Measurements from ENCODE around the gene ALKBH5. TPM values are rescaled to one million over a fixed set of nuclear protein-coding genes. Genes with fewer than 3 reads are reported as not detected.
"Not testable (repeated sequence)": the region's sequence is repeated elsewhere in the genome, so short reads cannot be mapped to it uniquely, and the experiment has no call there.

The ALKBH5 gene
- total and polyA plus RNA-seq, 2 donors, result 48.5 to 58.3 TPM

DNA sequence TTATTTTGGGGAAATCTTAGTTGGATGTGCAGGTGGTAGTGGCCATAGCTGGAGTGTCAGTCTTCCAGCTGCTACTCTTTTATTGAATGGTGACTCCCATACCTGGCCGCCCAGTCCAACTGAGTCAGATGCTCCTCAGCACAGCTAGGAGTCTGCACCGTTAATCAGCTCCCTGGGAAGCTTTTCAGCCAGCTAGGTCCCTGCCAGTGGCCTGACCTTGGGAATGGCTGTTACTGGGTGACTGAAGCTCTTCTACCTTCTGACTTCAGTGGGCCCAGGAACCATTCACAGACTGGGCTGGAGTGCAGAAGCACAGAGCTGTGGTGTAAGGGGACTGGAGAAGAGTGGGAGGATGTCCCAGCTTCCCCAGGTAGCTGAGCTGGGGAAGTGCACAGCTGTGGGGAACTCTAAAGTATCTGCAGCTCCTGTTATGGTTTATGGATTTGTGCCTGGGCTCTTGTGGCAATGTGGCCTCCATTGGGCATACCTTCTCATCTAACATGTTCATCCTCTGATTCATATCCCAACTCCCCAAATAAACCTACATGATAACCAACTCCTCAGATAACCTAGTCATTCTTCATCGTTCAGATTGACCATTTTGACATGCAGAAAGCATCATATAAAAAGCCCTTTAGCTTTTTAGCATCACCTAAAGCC is 14.0 kb downstream of the ALKBH5 start:
- H3K36me3 ChIP-seq (ENCODE audit: control insufficient read depth in 2 of 2, insufficient read depth in 2 of 2, low read length in 1 of 2), result peaks cover 74 to 87% of the 10 kb centered on the region in 2 donors
- DNase-seq (ENCODE audit: low read depth in 6 of 9, low spot score in 9 of 9), result no peak

DNA sequence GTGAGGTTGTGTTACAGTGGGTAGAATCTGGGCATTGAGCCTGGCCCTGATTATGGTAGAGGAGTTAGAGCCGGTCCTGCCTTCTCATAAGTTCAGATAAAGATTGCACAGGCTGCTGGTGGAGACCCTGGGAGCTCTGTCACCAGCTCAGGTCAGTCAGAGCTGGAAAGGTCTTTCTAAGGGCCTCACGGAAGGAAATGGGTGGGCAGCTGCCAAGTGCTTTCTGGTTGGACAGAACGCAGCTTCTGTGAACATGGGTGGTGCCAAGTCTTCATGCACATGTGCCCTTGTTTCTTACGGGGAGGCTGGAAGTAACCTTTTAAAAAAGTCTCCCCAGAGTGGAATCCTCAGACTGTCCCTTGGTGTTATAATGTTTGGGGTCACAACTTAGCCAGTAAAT is 14.9 kb downstream of the ALKBH5 start:
- 92% methylated on average over 4 of the region's 4 CpGs for WGBS
- H3K27me3 ChIP-seq (ENCODE audit: control insufficient read depth in 2 of 2, insufficient read depth in 1 of 2, low read length in 1 of 2), result no peaks in the 10 kb centered on the region
- H3K27ac ChIP-seq (ENCODE audit: low read depth in 1 of 2, low read length in 1 of 2), result no peak overlapping the region
- H3K36me3 ChIP-seq (ENCODE audit: control insufficient read depth in 2 of 2, insufficient read depth in 2 of 2, low read length in 1 of 2), result peaks cover 75 to 86% of the 10 kb centered on the region in 2 donors
- no peak overlapping the region for H3K4me3 ChIP-seq (ENCODE audit: low read length in 2 of 2)
- no peaks in the 10 kb centered on the region for H3K9me3 ChIP-seq (ENCODE audit: control insufficient read depth in 2 of 2, insufficient read depth in 1 of 2, low read length in 1 of 2)
- no peak for DNase-seq (ENCODE audit: low read depth in 6 of 9, low spot score in 9 of 9)
- H3K4me1 ChIP-seq (ENCODE audit: control insufficient read depth in 2 of 2, insufficient read depth in 2 of 2, low read length in 2 of 2), result no peaks in the 10 kb centered on the region

More for the DNA sequence above, 14.0 kb downstream of the ALKBH5 start:
- Histone ChIP-seq H3K27me3 (ENCODE audit: control insufficient read depth in 2 of 2, insufficient read depth in 1 of 2, low read length in 1 of 2) (no peaks in the 10 kb centered on the region), H3K4me3 (ENCODE audit: low read length in 2 of 2) (no peak overlapping the region), H3K27ac (ENCODE audit: low read depth in 1 of 2, low read length in 1 of 2) (no peak overlapping the region), H3K9me3 (ENCODE audit: control insufficient read depth in 2 of 2, insufficient read depth in 1 of 2, low read length in 1 of 2) (no peaks in the 10 kb centered on the region), H3K4me1 (ENCODE audit: control insufficient read depth in 2 of 2, insufficient read depth in 2 of 2, low read length in 2 of 2) (no peaks in the 10 kb centered on the region)
- WGBS, result 99% methylated on average over 3 of the region's 3 CpGs

DNA sequence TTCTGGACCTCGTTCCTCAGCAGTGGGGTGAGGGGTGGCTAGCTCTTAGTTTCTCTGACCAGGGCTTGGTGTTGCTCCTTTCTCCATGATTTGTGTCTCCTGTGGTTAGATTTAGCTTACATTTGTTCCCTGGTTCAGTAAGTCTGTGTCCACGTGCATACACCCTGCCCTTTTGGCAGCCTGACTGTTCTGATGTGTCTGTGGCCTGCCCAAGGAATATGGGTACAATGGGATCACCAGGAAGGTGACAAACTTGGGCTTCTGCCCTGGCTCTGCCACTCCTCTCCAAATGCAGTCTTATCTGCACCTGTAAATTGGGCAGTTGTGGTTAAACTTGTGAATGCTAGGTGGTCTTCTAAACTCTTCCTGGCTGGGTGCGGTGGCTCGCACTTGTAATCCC is 17.5 kb downstream of the ALKBH5 start:
- Histone ChIP-seq H3K27ac (ENCODE audit: low read depth in 1 of 2, low read length in 1 of 2) (no peak overlapping the region), H3K9me3 (ENCODE audit: control insufficient read depth in 2 of 2, insufficient read depth in 1 of 2, low read length in 1 of 2) (no peaks in the 10 kb centered on the region), H3K36me3 (ENCODE audit: control insufficient read depth in 2 of 2, insufficient read depth in 2 of 2, low read length in 1 of 2) (peaks cover 72 to 87% of the 10 kb centered on the region in 2 donors), H3K27me3 (ENCODE audit: control insufficient read depth in 2 of 2, insufficient read depth in 1 of 2, low read length in 1 of 2) (no peaks in the 10 kb centered on the region), H3K4me3 (ENCODE audit: low read length in 2 of 2) (no peak overlapping the region), H3K4me1 (ENCODE audit: control insufficient read depth in 2 of 2, insufficient read depth in 2 of 2, low read length in 2 of 2) (no peaks in the 10 kb centered on the region)
- WGBS, result 96% methylated on average over 4 of the region's 4 CpGs
- no peak for DNase-seq (ENCODE audit: low read depth in 6 of 9, low spot score in 9 of 9)

DNA sequence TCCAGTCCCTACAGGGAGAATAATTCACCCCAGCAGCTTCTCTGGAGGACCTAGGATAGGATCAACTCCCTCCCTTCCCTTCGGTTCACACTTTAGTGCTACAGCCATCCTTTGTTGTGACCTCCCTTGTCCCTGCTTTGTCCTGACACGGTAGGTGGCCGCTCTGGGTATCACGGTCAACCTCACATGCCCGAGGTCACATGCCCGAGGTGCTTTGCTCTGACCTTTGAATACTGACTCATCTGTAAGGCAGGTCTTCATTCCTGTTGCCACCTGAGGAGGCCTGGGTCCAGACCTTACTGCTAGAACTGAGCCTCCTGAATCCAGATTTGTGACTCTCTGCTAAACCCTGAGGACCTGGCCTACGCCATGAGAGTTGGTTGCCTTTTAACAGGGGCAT is 19.7 kb downstream of the ALKBH5 start:
- no peaks in the 10 kb centered on the region for H3K27me3 ChIP-seq (ENCODE audit: control insufficient read depth in 2 of 2, insufficient read depth in 1 of 2, low read length in 1 of 2)
- no peak overlapping the region for H3K4me3 ChIP-seq (ENCODE audit: low read length in 2 of 2)
- H3K4me1 ChIP-seq (ENCODE audit: control insufficient read depth in 2 of 2, insufficient read depth in 2 of 2, low read length in 2 of 2), result no peaks in the 10 kb centered on the region
- H3K36me3 ChIP-seq (ENCODE audit: control insufficient read depth in 2 of 2, insufficient read depth in 2 of 2, low read length in 1 of 2), result peaks cover 71 to 84% of the 10 kb centered on the region in 2 donors
- DNase-seq (ENCODE audit: low read depth in 6 of 9, low spot score in 9 of 9), result no peak
- WGBS, result 87% methylated on average over 7 of the region's 7 CpGs
- no peak overlapping the region for H3K27ac ChIP-seq (ENCODE audit: low read depth in 1 of 2, low read length in 1 of 2)
- no peaks in the 10 kb centered on the region for H3K9me3 ChIP-seq (ENCODE audit: control insufficient read depth in 2 of 2, insufficient read depth in 1 of 2, low read length in 1 of 2)

DNA sequence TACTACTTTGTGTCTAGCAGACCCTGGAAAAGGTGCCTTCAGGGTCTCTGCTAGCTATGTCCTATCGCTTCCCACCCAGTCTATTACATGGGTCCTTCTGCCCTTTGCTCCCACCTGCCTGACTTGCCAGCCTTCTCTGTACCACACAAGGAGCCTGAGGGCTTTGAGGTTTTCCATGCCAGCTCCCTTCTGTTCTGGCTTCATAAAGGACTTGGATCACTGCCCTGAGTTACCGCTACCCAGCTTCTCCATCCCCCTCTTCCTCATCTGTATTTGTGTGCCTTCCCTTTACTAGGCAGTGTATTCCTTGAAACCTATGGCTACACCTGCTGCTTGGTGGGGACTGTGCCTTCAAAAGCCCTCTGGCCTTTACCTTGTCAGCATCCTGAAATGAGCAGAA is 22.2 kb downstream of the ALKBH5 start:
- H3K27ac ChIP-seq (ENCODE audit: low read depth in 1 of 2, low read length in 1 of 2), result no peak overlapping the region
- 99% methylated on average over 2 of the region's 2 CpGs for WGBS
- H3K27me3 ChIP-seq (ENCODE audit: control insufficient read depth in 2 of 2, insufficient read depth in 1 of 2, low read length in 1 of 2), result no peaks in the 10 kb centered on the region
- H3K9me3 ChIP-seq (ENCODE audit: control insufficient read depth in 2 of 2, insufficient read depth in 1 of 2, low read length in 1 of 2), result no peaks in the 10 kb centered on the region
- H3K4me1 ChIP-seq (ENCODE audit: control insufficient read depth in 2 of 2, insufficient read depth in 2 of 2, low read length in 2 of 2), result no peaks in the 10 kb centered on the region
- DNase-seq (ENCODE audit: low read depth in 6 of 9, low spot score in 9 of 9), result no peak
- H3K4me3 ChIP-seq (ENCODE audit: low read length in 2 of 2), result no peak overlapping the region
- H3K36me3 ChIP-seq (ENCODE audit: control insufficient read depth in 2 of 2, insufficient read depth in 2 of 2, low read length in 1 of 2), result peaks cover 76 to 85% of the 10 kb centered on the region in 2 donors

DNA sequence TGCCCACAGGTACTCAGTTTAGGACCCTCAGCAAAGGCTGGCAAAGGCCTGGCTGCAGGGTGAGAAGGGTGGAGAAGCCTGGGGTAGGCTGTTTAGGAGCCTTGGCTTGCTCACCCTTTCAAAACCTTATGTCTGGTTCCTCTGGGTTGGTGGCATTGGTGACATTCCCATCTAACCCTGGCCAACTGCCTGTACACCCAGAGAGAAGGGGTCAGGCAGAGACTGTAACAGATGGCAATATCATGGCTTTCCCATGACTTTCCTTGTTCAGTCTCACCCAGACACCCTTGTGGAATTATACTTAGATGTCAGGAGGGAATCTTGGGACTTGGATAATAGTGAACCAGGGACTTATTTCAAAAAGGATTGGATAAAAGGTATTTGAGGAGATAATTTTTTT is 23.3 kb downstream of the ALKBH5 start:
- no peaks in the 10 kb centered on the region for H3K9me3 ChIP-seq (ENCODE audit: control insufficient read depth in 2 of 2, insufficient read depth in 1 of 2, low read length in 1 of 2)
- no peak for DNase-seq (ENCODE audit: low read depth in 6 of 9, low spot score in 9 of 9)
- H3K36me3 ChIP-seq (ENCODE audit: control insufficient read depth in 2 of 2, insufficient read depth in 2 of 2, low read length in 1 of 2), result peaks cover 77 to 78% of the 10 kb centered on the region in 2 donors
- H3K27me3 ChIP-seq (ENCODE audit: control insufficient read depth in 2 of 2, insufficient read depth in 1 of 2, low read length in 1 of 2), result no peaks in the 10 kb centered on the region
- no peak overlapping the region for H3K27ac ChIP-seq (ENCODE audit: low read depth in 1 of 2, low read length in 1 of 2)
- no peaks in the 10 kb centered on the region for H3K4me1 ChIP-seq (ENCODE audit: control insufficient read depth in 2 of 2, insufficient read depth in 2 of 2, low read length in 2 of 2)
- H3K4me3 ChIP-seq (ENCODE audit: low read length in 2 of 2), result no peak overlapping the region

DNA sequence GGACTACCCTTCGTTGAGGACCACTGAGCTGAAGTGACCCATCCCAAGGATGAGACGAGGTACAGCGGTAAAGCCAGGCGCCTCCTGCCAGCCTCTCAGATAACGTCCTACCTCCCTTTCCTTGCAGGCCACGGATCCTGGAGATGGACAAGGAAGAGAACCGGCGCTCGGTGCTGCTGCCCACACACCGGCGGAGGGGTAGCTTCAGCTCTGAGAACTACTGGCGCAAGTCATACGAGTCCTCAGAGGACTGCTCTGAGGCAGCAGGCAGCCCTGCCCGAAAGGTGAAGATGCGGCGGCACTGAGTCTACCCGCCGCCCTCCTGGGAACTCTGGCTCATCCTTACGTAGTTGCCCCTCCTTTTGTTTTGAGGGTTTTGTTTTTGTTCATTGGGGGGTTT is 24.5 kb downstream of the ALKBH5 start:
- no peak for DNase-seq (ENCODE audit: low read depth in 6 of 9, low spot score in 9 of 9)
- H3K36me3 ChIP-seq (ENCODE audit: control insufficient read depth in 2 of 2, insufficient read depth in 2 of 2, low read length in 1 of 2), result peaks cover 69 to 73% of the 10 kb centered on the region in 2 donors
- H3K4me1 ChIP-seq (ENCODE audit: control insufficient read depth in 2 of 2, insufficient read depth in 2 of 2, low read length in 2 of 2), result no peaks in the 10 kb centered on the region
- H3K27me3 ChIP-seq (ENCODE audit: control insufficient read depth in 2 of 2, insufficient read depth in 1 of 2, low read length in 1 of 2), result no peaks in the 10 kb centered on the region
- 98% methylated on average over 19 of the region's 19 CpGs for WGBS
- no peaks in the 10 kb centered on the region for H3K9me3 ChIP-seq (ENCODE audit: control insufficient read depth in 2 of 2, insufficient read depth in 1 of 2, low read length in 1 of 2)
- H3K4me3 ChIP-seq (ENCODE audit: low read length in 2 of 2), result no peak overlapping the region
- no peak overlapping the region for H3K27ac ChIP-seq (ENCODE audit: low read depth in 1 of 2, low read length in 1 of 2)

DNA sequence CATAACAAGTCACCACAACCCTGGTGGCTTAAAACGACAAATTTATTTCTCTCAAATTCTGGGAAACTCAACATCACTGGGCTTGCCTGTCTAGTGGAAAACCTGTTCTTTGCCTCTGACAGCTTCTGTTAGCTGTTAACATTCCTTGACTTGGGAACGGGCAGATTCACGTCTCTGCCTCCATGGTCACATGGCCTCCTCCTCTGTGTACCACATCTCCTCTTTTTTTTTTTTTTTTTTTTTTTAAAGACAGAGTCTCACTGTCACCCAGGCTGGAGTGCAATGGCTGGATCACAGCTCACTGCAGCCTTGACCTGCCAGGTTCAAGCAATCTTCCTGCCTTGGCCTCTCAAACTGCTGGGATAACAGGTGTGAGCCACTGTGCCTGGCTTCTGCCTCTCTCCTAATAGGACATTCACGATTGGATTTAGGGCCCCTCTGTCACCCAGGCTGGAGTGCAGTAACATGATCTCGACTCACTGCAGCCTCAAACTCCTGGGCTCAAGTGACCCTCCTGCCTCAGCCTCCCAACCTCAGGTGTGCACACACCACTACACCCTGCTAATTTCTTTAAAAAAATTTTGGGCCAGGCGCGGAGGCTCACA is 30.1 kb downstream of the ALKBH5 start:
- Histone ChIP-seq H3K36me3 (ENCODE audit: control insufficient read depth in 2 of 2, insufficient read depth in 2 of 2, low read length in 1 of 2) (peaks cover 21 to 24% of the 10 kb centered on the region in 2 donors), H3K27me3 (ENCODE audit: control insufficient read depth in 2 of 2, insufficient read depth in 1 of 2, low read length in 1 of 2) (no peaks in the 10 kb centered on the region), H3K4me3 (ENCODE audit: low read length in 2 of 2) (no peak overlapping the region), H3K27ac (ENCODE audit: low read depth in 1 of 2, low read length in 1 of 2) (no peak overlapping the region), H3K9me3 (ENCODE audit: control insufficient read depth in 2 of 2, insufficient read depth in 1 of 2, low read length in 1 of 2) (no peaks in the 10 kb centered on the region), H3K4me1 (ENCODE audit: control insufficient read depth in 2 of 2, insufficient read depth in 2 of 2, low read length in 2 of 2) (no peaks in the 10 kb centered on the region)
- WGBS, result 89% methylated on average over 7 of the region's 7 CpGs
- no peak for DNase-seq (ENCODE audit: low read depth in 6 of 9, low spot score in 9 of 9)

DNA sequence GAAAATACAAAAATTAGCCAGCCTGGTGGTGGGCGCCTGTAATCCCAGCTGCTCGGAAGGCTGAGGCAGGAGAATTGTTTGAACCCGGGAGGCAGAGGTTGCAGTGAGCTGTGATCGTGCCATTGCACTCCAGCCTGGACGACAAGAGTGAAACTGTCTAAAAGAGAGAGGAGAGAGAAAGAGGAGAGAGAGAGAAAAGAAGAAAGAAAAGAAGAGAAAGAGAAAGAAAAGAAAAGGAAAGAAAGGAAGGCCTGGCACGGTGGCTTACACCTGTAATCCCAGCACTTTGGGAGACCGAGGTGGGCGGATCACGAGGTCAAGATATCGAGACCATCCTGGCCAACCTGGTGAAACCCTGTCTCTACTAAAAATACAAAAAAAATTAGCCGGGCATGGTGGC is 33.3 kb downstream of the ALKBH5 start:
- not testable (repeated sequence) for H3K36me3 ChIP-seq (ENCODE audit: control insufficient read depth in 2 of 2, insufficient read depth in 2 of 2, low read length in 1 of 2); H3K27ac ChIP-seq (ENCODE audit: low read depth in 1 of 2, low read length in 1 of 2); DNase-seq (ENCODE audit: low read depth in 6 of 9, low spot score in 9 of 9); H3K4me3 ChIP-seq (ENCODE audit: low read length in 2 of 2); H3K4me1 ChIP-seq (ENCODE audit: control insufficient read depth in 2 of 2, insufficient read depth in 2 of 2, low read length in 2 of 2); H3K9me3 ChIP-seq (ENCODE audit: control insufficient read depth in 2 of 2, insufficient read depth in 1 of 2, low read length in 1 of 2); H3K27me3 ChIP-seq (ENCODE audit: control insufficient read depth in 2 of 2, insufficient read depth in 1 of 2, low read length in 1 of 2)
- 94% methylated on average over 11 of the region's 11 CpGs for WGBS
